GM12878 (cell line): ENCODE results near the gene SHISA6. TPM values are rescaled to one million over a fixed set of nuclear protein-coding genes. Genes with fewer than 3 reads are reported as not detected.

Experiments used
- ATAC-seq: fragments of 200-7000 bp; cut with Tn5 transposase; 3 replicates; pipeline ENCODE4 v1.9.1; 2020; ENCODE audit warnings: mild to moderate bottlenecking, moderate library complexity
- BruUV-seq: library from RNA; stranded (reverse); fragments of 400-500 nt; replicated peaks from 2 replicates; lab custom pipeline; 2021; lab: Mats Ljungman, UMichigan
- CTCF ChIA-PET: fragments of 300-600 bp; sonication (Branson Sonifier 250); formaldehyde crosslinking; extraction: SDS; loops from one replicate; lab custom pipeline; 2021; ENCODE audit warnings: inconsistent platforms; lab: Yijun Ruan, JAX
- POLR2A ChIA-PET: fragments of 350-600 bp; formaldehyde crosslinking; extraction: SDS; loops from one replicate; lab custom pipeline; 2021; ENCODE audit warnings: inconsistent platforms; lab: Charles Lee
- RAD21 ChIA-PET: fragments of 300-600 bp; sonication (Branson Sonifier 250); formaldehyde crosslinking; loops from one replicate; lab custom pipeline; 2023; ENCODE audit warnings: antibody characterized with exemption; ENCODE audit not compliant: unreplicated experiment; lab: Charles Lee
- SMC1A ChIA-PET: fragments of 300-600 bp; sonication (Branson Sonifier 250); formaldehyde crosslinking; loops from one replicate; lab custom pipeline; 2023; ENCODE audit not compliant: unreplicated experiment, uncharacterized antibody; lab: Charles Lee
- DNase-seq: peaks from one replicate; pipeline ENCODE4 v3.0.0-alpha.2; 2011; ENCODE audit warnings: low read depth, low spot score
- FAIRE-seq: peaks from 3 replicates; lab custom pipeline; 2011; peaks lifted over from hg19 to GRCh38; lab: Jason Lieb, UNC
- H2AFZ ChIP-seq: 2 replicates; pipeline ENCODE4 v1.6.0; 2011; ENCODE audit warnings: low read depth, low read length, control low read depth; ENCODE audit not compliant: control insufficient read depth
- H3K27ac ChIP-seq: 2 replicates; pipeline ENCODE4 v1.5.1; 2011; ENCODE audit warnings: control low read depth; ENCODE audit not compliant: control insufficient read depth, insufficient read depth
- H3K27me3 ChIP-seq, 2 experiments: replicated peaks in 1 of 2; 2 replicates each; pipeline versions ENCODE4 v1.6.0 to v1.6.1; 2011; ENCODE audit warnings: low read length in 1 of 2; ENCODE audit not compliant: control insufficient read depth in 2 of 2, insufficient read depth in 2 of 2
- H3K36me3 ChIP-seq, 2 experiments: 2 replicates each; pipeline ENCODE4 v1.5.1; 2011; ENCODE audit warnings: low read length in 1 of 2; ENCODE audit not compliant: control insufficient read depth in 2 of 2, insufficient read depth in 2 of 2
- H3K4me1 ChIP-seq: 2 replicates; pipeline ENCODE4 v1.6.1; 2011; ENCODE audit warnings: mild to moderate bottlenecking, low read length, moderate library complexity, mixed read lengths; ENCODE audit not compliant: control insufficient read depth, insufficient read depth
- H3K4me2 ChIP-seq: 2 replicates; pipeline ENCODE4 v1.6.0; 2011; ENCODE audit warnings: control low read depth; ENCODE audit not compliant: control insufficient read depth, insufficient read depth
- H3K4me3 ChIP-seq: fragments of 200-600 bp; sonication (generic); 2 replicates; pipeline ENCODE4 v1.5.1; 2016
- H3K79me2 ChIP-seq: 2 replicates; pipeline ENCODE4 v1.6.0; 2011; ENCODE audit warnings: low read length; ENCODE audit not compliant: control insufficient read depth, insufficient read depth
- H3K9ac ChIP-seq: 2 replicates; pipeline ENCODE4 v1.8.0; 2011; ENCODE audit warnings: low read length, control low read depth, mixed read lengths; ENCODE audit not compliant: control insufficient read depth, insufficient read depth
- H3K9me3 ChIP-seq: replicated peaks from 3 replicates; pipeline ENCODE4 v1.5.1; 2011; ENCODE audit warnings: mild to moderate bottlenecking, low read length; ENCODE audit not compliant: control insufficient read depth, insufficient read depth
- H4K20me1 ChIP-seq: 2 replicates; pipeline ENCODE4 v1.6.0; 2011; ENCODE audit not compliant: control insufficient read depth, insufficient read depth
- ATF2 ChIP-seq: IDR thresholded peaks from 2 replicates; pipeline ENCODE4 v1.6.1; 2012; ENCODE audit warnings: low read length, inconsistent platforms
- BCLAF1 ChIP-seq: fragments of 450-650 bp; IDR thresholded peaks from 2 replicates; pipeline ENCODE4 v1.6.1; 2017; ENCODE audit warnings: antibody characterized with exemption, mild to moderate bottlenecking, moderate library complexity
- BMI1 ChIP-seq: fragments of 450-650 bp; IDR thresholded peaks from 2 replicates; pipeline ENCODE4 v1.6.1; 2016; ENCODE audit warnings: mild to moderate bottlenecking, moderate library complexity, borderline replicate concordance
- E2F8 ChIP-seq: fragments of 450-650 bp; IDR thresholded peaks from 2 replicates; pipeline ENCODE4 v1.6.1; 2018; ENCODE audit warnings: mild to moderate bottlenecking, low read depth, moderate library complexity; ENCODE audit not compliant: partially characterized antibody
- HDAC2 ChIP-seq: fragments of 200-600 bp; sonication (generic); IDR thresholded peaks from 2 replicates; pipeline ENCODE4 v1.6.1; 2017
- HDAC6 ChIP-seq: fragments of 200-600 bp; sonication (generic); IDR thresholded peaks from one replicate; pipeline ENCODE4 v1.8.0; 2017; ENCODE audit warnings: antibody characterized with exemption; ENCODE audit not compliant: unreplicated experiment
- KDM1A ChIP-seq: fragments of 200-600 bp; sonication (generic); IDR thresholded peaks from 2 replicates; pipeline ENCODE4 v1.6.1; 2016; ENCODE audit warnings: borderline replicate concordance
- NFIC ChIP-seq: IDR thresholded peaks from 2 replicates; pipeline ENCODE4 v1.6.1; 2012; ENCODE audit warnings: low read depth, mild to moderate bottlenecking, inconsistent platforms, low read length, moderate library complexity
- NFYA ChIP-seq: IDR thresholded peaks from 2 replicates; pipeline ENCODE4 v1.6.1; 2011; ENCODE audit warnings: low read depth, mild to moderate bottlenecking, low read length, improper control_type of control experiment, borderline replicate concordance
- PAX8 ChIP-seq: fragments of 450-650 bp; IDR thresholded peaks from 2 replicates; pipeline ENCODE4 v1.6.1; 2017; ENCODE audit warnings: mild to moderate bottlenecking, moderate library complexity
- PRDM15 ChIP-seq: fragments of 450-650 bp; formaldehyde crosslinking; IDR thresholded peaks from 2 replicates; pipeline ENCODE4 v1.4.0; 2020; ENCODE audit warnings: mild to moderate bottlenecking, moderate library complexity
- SMAD5 ChIP-seq: IDR thresholded peaks from 2 replicates; pipeline ENCODE4 v1.6.1; 2016; ENCODE audit warnings: antibody characterized with exemption, low read depth
- SRF ChIP-seq, 2 experiments: IDR thresholded peaks; 2 replicates each; pipeline ENCODE4 v1.6.1; 2011; ENCODE audit warnings: low read depth in 2 of 2, low read length in 2 of 2, mild to moderate bottlenecking in 1 of 2, moderate library complexity in 1 of 2
- SUZ12 ChIP-seq: fragments of 200-600 bp; sonication (generic); IDR thresholded peaks from one replicate; pipeline ENCODE4 v1.6.1; 2018; ENCODE audit warnings: antibody characterized with exemption, mild to moderate bottlenecking; ENCODE audit not compliant: unreplicated experiment
- WGBS: methylation state at CpG from one replicate; pipeline ENCODE4 v1.1.6; 2016; ENCODE audit warnings: low lambda C conversion rate; ENCODE audit not compliant: insufficient replicate concordance, insufficient coverage; ENCODE audit errors: missing lambda C conversion rate; 5-methylcytosine and 5-hydroxymethylcytosine counted together
- in situ Hi-C: fragments of 300-500 bp; cut with MboI; formaldehyde crosslinking; loops from 9 replicates; pipeline ENCODE4 v1.14.3; 2018; ENCODE audit warnings: mixed read lengths
- intact Hi-C: fragments of 100-400 bp; cut with micrococcal nuclease; formaldehyde crosslinking; loops from one replicate; pipeline ENCODE4 v1.14.2; 2022; ENCODE audit not compliant: unreplicated experiment
- polyA plus RNA-seq, 11 experiments: library from polyadenylated mRNA; depleted of rRNA in 4 of 11; unstranded in 6 of 11; stranded (reverse) in 5 of 11; fragments of >200 nt; fragmentation: Nextera tagmentation in 4 of 11; fragmentation: Illumina TruSeq in 1 of 11; extraction: Ambion mirVana in 4 of 11; extraction: Trizol in 1 of 11; gene quantifications; 1 replicate in 1 of 11; 2 replicates in 10 of 11; pipeline versions ENCODE4 v1.2.1 to v1.2.3, GENCODE V29; 2011 to 2016; ENCODE audit warnings: inconsistent platforms in 2 of 11, missing spikeins in 2 of 11, low read depth in 1 of 11
- total RNA-seq, 4 experiments: library from RNA; depleted of rRNA in 3 of 4; stranded (reverse); fragments of >200 nt in 3 of 4; fragmentation: Illumina TruSeq in 1 of 4; extraction: Trizol in 1 of 4; gene quantifications; 2 replicates each; pipeline versions ENCODE4 v1.2.1 to v1.2.3, GENCODE V29; 2013 to 2021

Gene SHISA6
- total and polyA plus RNA-seq, 10 of the 15 experiments (the other 5 are each of a cell fraction or from before 2014, with no cell fraction given) = not detected

- H3K4me3 ChIP-seq = no peak overlapping the region
- H3K9me3 ChIP-seq = no peaks in the 10 kb centered on the region; the same call in 2 of the 3 replicates
- no TSS peak for BruUV-seq
- no peaks in the 10 kb centered on the region for H4K20me1 ChIP-seq
- no peak overlapping the region for H3K27ac ChIP-seq
- ChIA-PET RAD21 (no interaction called here), SMC1A (no interaction called here), POLR2A (no interaction called here), CTCF (no interaction called here)
- H3K4me1 ChIP-seq = no peaks in the 10 kb centered on the region
- no peak for DNase-seq
- WGBS = 29% methylated on average over 7 of the region's 7 CpGs
- ATAC-seq = no peak
- H3K36me3 ChIP-seq = no peaks in the 10 kb centered on the region
- intact Hi-C loops = no loop called here
- no peaks in the 10 kb centered on the region for H3K79me2 ChIP-seq
- FAIRE-seq = no peak
- no peak overlapping the region for H3K9ac ChIP-seq
- no peak overlapping the region for H3K4me2 ChIP-seq
- H2AFZ ChIP-seq = no peak overlapping the region
- in situ Hi-C loops = no loop called here
- H3K27me3 ChIP-seq = no peaks in the 10 kb centered on the region
- TF ChIP-seq KDM1A (no peak), SRF (IDR thresholded peaks at IDR 0.05; ENCODE audit: low read depth in 2 of 2, low read length in 2 of 2) (no peak), HDAC6 (no peak), SUZ12 (no peak), ATF2 (no peak), NFIC (no peak), BMI1 (no peak), E2F8 (no peak), PAX8 (no peak), PRDM15 (no peak), NFYA (no peak), HDAC2 (no peak), BCLAF1 (no peak), SMAD5 (no peak)
Measured at GRCh38 chr17:11559601-11560000, 318.6 kb downstream of the SHISA6 start.
